Measurements from ENCODE around the gene ROBO1. TPM values are rescaled to one million over a fixed set of nuclear protein-coding genes. Genes with fewer than 3 reads are reported as not detected.
"Not testable (repeated sequence)": the region's sequence is repeated elsewhere in the genome, so short reads cannot be mapped to it uniquely, and the experiment has no call there.

ROBO1 gene
- total RNA-seq, 1 donor from 2014 or later: 3.1 TPM

DNA sequence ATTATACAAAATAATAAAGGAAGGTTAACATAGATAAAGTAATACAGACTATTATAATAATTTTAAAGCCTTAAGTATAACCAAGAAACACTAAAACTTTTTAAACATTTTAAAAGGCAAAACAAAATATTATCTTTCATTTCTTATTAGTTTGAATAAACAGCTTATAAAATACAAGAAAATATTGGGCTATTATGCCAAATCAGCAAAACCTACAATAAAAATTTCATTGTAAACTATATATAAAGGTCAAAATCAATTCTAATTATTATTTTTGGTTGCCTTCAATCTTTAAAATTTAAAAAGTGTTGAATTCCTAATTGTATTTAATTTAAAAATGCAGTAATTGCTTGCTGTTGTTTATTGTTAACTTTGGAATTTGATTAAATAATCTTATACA lies 430.0 kb downstream of the ROBO1 start:
- ChIA-PET POLR2A (no interaction called here), CTCF (no interaction called here)
- ATAC-seq (ENCODE audit: low read depth): no peak
- intact Hi-C loops (cut with micrococcal nuclease): no loop called here
- TF ChIP-seq CTCF (IDR thresholded peaks at IDR 0.05): no peak
- H3K4me3 Mint-ChIP-seq: no peak overlapping the region
- H3K36me3 Mint-ChIP-seq (ENCODE audit: low read depth): no peaks in the 10 kb centered on the region
- H3K27ac Mint-ChIP-seq: no peak overlapping the region
- no peak for DNase-seq
- H3K4me1 Mint-ChIP-seq: no peaks in the 10 kb centered on the region
- H3K9me3 Mint-ChIP-seq: peaks cover 5% of the 10 kb centered on the region
- H3K27me3 Mint-ChIP-seq: no peaks in the 10 kb centered on the region

DNA sequence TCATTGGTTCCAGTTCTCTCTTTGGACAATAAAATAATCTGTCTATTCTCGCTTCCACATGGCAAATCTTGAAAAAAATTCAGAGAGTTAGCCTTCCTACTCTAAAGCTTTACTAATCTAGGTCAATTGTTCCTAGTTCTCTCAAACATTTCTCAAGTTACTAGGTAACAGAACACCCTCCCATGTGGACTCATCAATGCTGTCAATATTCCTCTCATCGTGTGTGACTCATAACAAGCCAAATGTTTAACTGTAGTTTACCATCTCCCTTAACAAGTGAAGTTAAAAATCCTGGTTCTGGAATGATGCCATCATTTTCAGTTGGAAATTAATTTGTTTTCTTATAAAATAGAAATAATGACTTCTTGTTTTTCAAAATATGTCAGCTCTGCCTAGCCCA lies 438.6 kb downstream of the ROBO1 start:
- Mint-ChIP-seq H3K36me3 (ENCODE audit: low read depth) (no peaks in the 10 kb centered on the region), H3K4me3 (no peak overlapping the region), H3K27ac (no peak overlapping the region), H3K27me3 (no peaks in the 10 kb centered on the region), H3K9me3 (peaks cover 5% of the 10 kb centered on the region), H3K4me1 (no peaks in the 10 kb centered on the region)
- TF ChIP-seq CTCF (IDR thresholded peaks at IDR 0.05): no peak
- DNase-seq (no peak), ATAC-seq (ENCODE audit: low read depth) (no peak)
- intact Hi-C loops (cut with micrococcal nuclease): no loop called here
- ChIA-PET POLR2A (no interaction called here), CTCF (no interaction called here)

DNA sequence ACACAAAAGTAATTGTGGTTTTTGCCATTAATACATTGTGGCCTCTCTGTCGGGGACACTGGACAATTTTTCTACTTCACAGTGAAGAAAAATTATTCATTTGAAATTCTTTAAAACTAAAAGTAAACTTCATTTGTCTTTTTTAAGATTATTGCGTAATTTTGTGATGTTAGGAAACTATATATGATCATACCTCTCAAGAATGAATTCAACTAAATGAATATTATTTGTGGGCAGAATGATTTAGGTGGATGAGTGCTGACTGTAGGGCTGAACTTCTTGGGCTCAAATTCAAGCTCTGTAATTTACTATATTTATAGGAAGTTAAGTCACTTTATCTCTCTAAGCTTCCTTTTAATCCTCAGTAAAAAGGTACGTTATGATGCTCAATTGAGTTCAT lies 441.2 kb downstream of the ROBO1 start:
- CTCF ChIA-PET: no interaction called here
- Mint-ChIP-seq H3K9me3 (no peaks in the 10 kb centered on the region), H3K27me3 (no peaks in the 10 kb centered on the region), H3K36me3 (ENCODE audit: low read depth) (no peaks in the 10 kb centered on the region), H3K27ac (no peak overlapping the region), H3K4me3 (no peak overlapping the region), H3K4me1 (no peaks in the 10 kb centered on the region)
- ATAC-seq (ENCODE audit: low read depth) (no peak), DNase-seq (no peak)
- TF ChIP-seq CTCF (IDR thresholded peaks at IDR 0.05): no peak
- intact Hi-C loops (cut with micrococcal nuclease): no loop called here
- POLR2A ChIA-PET: no interaction called here

GRCh38 chr3:79325833-79326383 lies 441.9 kb downstream of the ROBO1 start:
- ATAC-seq (ENCODE audit: low read depth); H3K4me3 Mint-ChIP-seq; H3K27me3 Mint-ChIP-seq; intact Hi-C loops (cut with micrococcal nuclease); POLR2A ChIA-PET; H3K4me1 Mint-ChIP-seq; H3K27ac Mint-ChIP-seq; H3K36me3 Mint-ChIP-seq (ENCODE audit: low read depth); H3K9me3 Mint-ChIP-seq; DNase-seq; CTCF ChIA-PET: not testable (repeated sequence)

- ChIA-PET POLR2A (no interaction called here), CTCF (no interaction called here)
- Mint-ChIP-seq H3K36me3 (ENCODE audit: low read depth) (no peaks in the 10 kb centered on the region), H3K4me3 (no peak overlapping the region), H3K27ac (no peak overlapping the region), H3K9me3 (peaks cover 8% of the 10 kb centered on the region), H3K4me1 (no peaks in the 10 kb centered on the region), H3K27me3 (no peaks in the 10 kb centered on the region)
- TF ChIP-seq CTCF (IDR thresholded peaks at IDR 0.05): no peak
- ATAC-seq (ENCODE audit: low read depth): no peak
- intact Hi-C loops (cut with micrococcal nuclease): no loop called here
- DNase-seq: no peak
Observed at GRCh38 chr3:79317551-79318518, 450.0 kb downstream of the ROBO1 start.

All from activated B cell treated with CpG ODN at 0.5 μM for 24 hours (primary cell).